ENCODE data around the gene ERBB2.
"Not testable (repeated sequence)": the region's sequence is repeated elsewhere in the genome, so short reads cannot be mapped to it uniquely, and the experiment has no call there.

ERBB2 gene

GRCh38 chr17:39705786-39706348 is 6.0 kb downstream of the ERBB2 start:
- no peak for FAIRE-seq

- no peak for FAIRE-seq
Observed at GRCh38 chr17:39706383-39706782, 6.5 kb downstream of the ERBB2 start.

- no peak for FAIRE-seq
Observed at GRCh38 chr17:39706921-39707337, 7.1 kb downstream of the ERBB2 start.

GRCh38 chr17:39709319-39709997 is 9.6 kb downstream of the ERBB2 start:
- no peak for FAIRE-seq

GRCh38 chr17:39709998-39710964 is 10.4 kb downstream of the ERBB2 start:
- no peak for FAIRE-seq

GRCh38 chr17:39711071-39711470 is 11.2 kb downstream of the ERBB2 start:
- not testable (repeated sequence) for FAIRE-seq

- no peak for FAIRE-seq
Observed at GRCh38 chr17:39711851-39712250, 12.0 kb downstream of the ERBB2 start.

- FAIRE-seq = no peak
Observed at GRCh38 chr17:39714234-39714633, 14.4 kb downstream of the ERBB2 start.

- FAIRE-seq = no peak
Observed at GRCh38 chr17:39715375-39716072, 15.7 kb downstream of the ERBB2 start.

GRCh38 chr17:39716073-39716818 is 16.4 kb downstream of the ERBB2 start:
- FAIRE-seq = no peak

GRCh38 chr17:39716879-39717536 is 17.1 kb downstream of the ERBB2 start:
- FAIRE-seq = no peak

- FAIRE-seq = no peak
Observed at GRCh38 chr17:39717660-39718059, 17.8 kb downstream of the ERBB2 start.

- FAIRE-seq = no peak
Observed at GRCh38 chr17:39719563-39720355, 19.9 kb downstream of the ERBB2 start.

- no peak for FAIRE-seq
Observed at GRCh38 chr17:39722104-39722503, 22.2 kb downstream of the ERBB2 start.

- FAIRE-seq = no peak
Observed at GRCh38 chr17:39722965-39723848, 23.3 kb downstream of the ERBB2 start.

GRCh38 chr17:39724731-39725130 is 24.9 kb downstream of the ERBB2 start:
- no peak for FAIRE-seq

GRCh38 chr17:39725923-39726322 is 26.1 kb downstream of the ERBB2 start:
- not testable (repeated sequence) for FAIRE-seq

- FAIRE-seq = no peak
Observed at GRCh38 chr17:39726617-39727016, 26.8 kb downstream of the ERBB2 start.

GRCh38 chr17:39727556-39727955 is 27.7 kb downstream of the ERBB2 start:
- FAIRE-seq = no peak
